K562 (cell line): Measurements from ENCODE around the gene SELENOM. TPM values are rescaled to one million over a fixed set of nuclear protein-coding genes. Genes with fewer than 3 reads are reported as not detected.

Experiments used
- ARID1B ChIP-seq: fragments of 450-650 bp; IDR thresholded peaks from 2 replicates; pipeline ENCODE4 v1.6.1; 2016; ENCODE audit warnings: antibody characterized with exemption, mild to moderate bottlenecking, inconsistent platforms
- ATF6 ChIP-seq: sonication (generic); formaldehyde crosslinking; IDR thresholded peaks from 2 replicates; pipeline ENCODE4 v1.4.0; 2020; ENCODE audit warnings: mild to moderate bottlenecking, missing genetic modification reagents
- CREB3 ChIP-seq: fragments of 450-650 bp; conservative IDR thresholded peaks from 2 replicates; pipeline ENCODE4 v1.6.1; 2016; ENCODE audit warnings: missing genetic modification characterization, low read depth, mild to moderate bottlenecking, missing compliant biosample characterization, moderate library complexity
- ELF4 ChIP-seq: fragments of 450-650 bp; formaldehyde crosslinking; IDR thresholded peaks from 2 replicates; pipeline ENCODE4 v1.4.0; 2022; ENCODE audit warnings: missing genetic modification characterization
- KLF6 ChIP-seq: fragments of 250-450 bp; sonication (Bioruptor Pico); IDR thresholded peaks from 2 replicates; pipeline ENCODE4 v1.4.0; 2020; ENCODE audit warnings: mild to moderate bottlenecking, moderate library complexity, borderline replicate concordance
- NUFIP1 ChIP-seq: fragments of 450-650 bp; IDR thresholded peaks from 2 replicates; pipeline ENCODE4 v1.6.1; 2018; ENCODE audit not compliant: partially characterized antibody
- POLR2B ChIP-seq: fragments of 450-650 bp; IDR thresholded peaks from 2 replicates; pipeline ENCODE4 v1.6.1; 2018; ENCODE audit warnings: low read depth; ENCODE audit not compliant: partially characterized antibody
- SAP30 ChIP-seq: fragments of 200-600 bp; sonication (generic); IDR thresholded peaks from 2 replicates; pipeline ENCODE4 v1.6.1; 2012; ENCODE audit warnings: borderline replicate concordance, low read depth, mild to moderate bottlenecking, moderate library complexity, low read length, control low read depth, inconsistent platforms; ENCODE audit not compliant: insufficient read depth, poor library complexity, severe bottlenecking
- ZEB2 ChIP-seq: fragments of 450-650 bp; IDR thresholded peaks from 2 replicates; pipeline ENCODE4 v1.6.1; 2016
- ZNF134 ChIP-seq: fragments of 250-450 bp; sonication (Bioruptor Pico); conservative IDR thresholded peaks from 2 replicates; pipeline ENCODE4 v1.4.0; 2020
- polyA plus RNA-seq, 8 experiments: library from polyadenylated mRNA; depleted of rRNA in 4 of 8; stranded (reverse) in 5 of 8; unstranded in 3 of 8; fragments of >200 nt; fragmentation: Nextera tagmentation in 2 of 8; fragmentation: Illumina TruSeq in 1 of 8; extraction: Ambion mirVana in 2 of 8; extraction: Trizol in 1 of 8; gene quantifications; 2 replicates each; pipeline versions ENCODE4 v1.2.1 to v1.2.3, GENCODE V29; 2011 to 2014; ENCODE audit warnings: inconsistent platforms in 1 of 8, missing spikeins in 1 of 8
- total RNA-seq, 7 experiments: library from RNA; depleted of rRNA in 6 of 7; stranded (reverse); fragments of >200 nt in 6 of 7; fragmentation: Illumina TruSeq in 2 of 7; extraction: Trizol in 2 of 7; gene quantifications; 2 replicates each; pipeline versions ENCODE4 v1.2.1 to v1.2.3, GENCODE V29; 2011 to 2021; ENCODE audit warnings: low replicate concordance in 1 of 7
- TF ChIP-seq, protein P1 (sequence below): fragments of 450-650 bp; IDR thresholded peaks from 2 replicates; pipeline ENCODE4 v1.6.1; 2016

SELENOM gene
- total and polyA plus RNA-seq, 9 of the 15 experiments (the other 6 are each of a cell fraction or from before 2014, with no cell fraction given): 1.2 to 10.6 (median 3.7) TPM

DNA sequence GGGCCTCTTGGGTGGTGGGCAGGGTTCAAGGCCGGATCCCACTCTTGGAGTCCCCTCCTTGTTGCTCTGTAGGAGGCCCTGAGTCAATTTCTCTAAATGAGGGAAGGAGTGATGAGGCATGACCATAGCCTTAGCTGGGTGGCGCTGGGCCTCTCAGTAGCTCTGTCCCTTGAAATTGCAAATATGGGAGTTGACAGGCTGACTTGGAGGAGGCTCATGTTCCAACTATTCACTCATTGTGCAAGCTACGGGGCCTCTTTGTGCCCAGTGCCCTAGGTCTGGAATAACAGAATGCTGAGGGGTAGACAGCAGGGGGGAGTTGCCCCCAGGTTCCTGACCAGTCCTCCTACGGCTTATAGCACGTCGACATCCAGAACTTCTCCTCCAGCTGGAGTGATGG lies 8.0 kb downstream of the SELENOM start (continued):
- no peak for TF ChIP-seq CREB3 (tag)
- TF ChIP-seq ARID1B: no peak
- no peak for TF ChIP-seq ZEB2
- no peak for TF ChIP-seq NUFIP1
- TF ChIP-seq ELF4 (CRISPR knock-in tag): no peak
- no peak for TF ChIP-seq SAP30
- no peak for TF ChIP-seq POLR2B
- TF ChIP-seq, protein P1, sequence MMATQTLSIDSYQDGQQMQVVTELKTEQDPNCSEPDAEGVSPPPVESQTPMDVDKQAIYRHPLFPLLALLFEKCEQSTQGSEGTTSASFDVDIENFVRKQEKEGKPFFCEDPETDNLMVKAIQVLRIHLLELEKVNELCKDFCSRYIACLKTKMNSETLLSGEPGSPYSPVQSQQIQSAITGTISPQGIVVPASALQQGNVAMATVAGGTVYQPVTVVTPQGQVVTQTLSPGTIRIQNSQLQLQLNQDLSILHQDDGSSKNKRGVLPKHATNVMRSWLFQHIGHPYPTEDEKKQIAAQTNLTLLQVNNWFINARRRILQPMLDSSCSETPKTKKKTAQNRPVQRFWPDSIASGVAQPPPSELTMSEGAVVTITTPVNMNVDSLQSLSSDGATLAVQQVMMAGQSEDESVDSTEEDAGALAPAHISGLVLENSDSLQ: no peak
- no peak for TF ChIP-seq ZNF134
- TF ChIP-seq KLF6 (CRISPR knock-in tag): no peak
- no peak for TF ChIP-seq ATF6
